HG02798 (cell line): Measurements from ENCODE around the gene ZNF724.
"Not testable (repeated sequence)": the region's sequence is repeated elsewhere in the genome, so short reads cannot be mapped to it uniquely, and the experiment has no call there.

ENCODE experiments used
- ATAC-seq: cut with Tn5 transposase; IDR thresholded peaks from one replicate; pipeline ENCODE4 v1.9.1; 2021; ENCODE audit warnings: mild to moderate bottlenecking; ENCODE audit not compliant: unreplicated experiment, poor library complexity

ZNF724 gene

GRCh38 chr19:23254141-23254910, 4.1 kb upstream of the ZNF724 start:
- no peak for ATAC-seq

GRCh38 chr19:23253256-23253655, 3.1 kb upstream of the ZNF724 start:
- not testable (repeated sequence) for ATAC-seq

- ATAC-seq: no peak
Observed at GRCh38 chr19:23241419-23241818, 8.8 kb downstream of the ZNF724 start.

- no peak for ATAC-seq
Observed at GRCh38 chr19:23222998-23223652, 27.1 kb downstream of the ZNF724 start.

- no peak for ATAC-seq
Observed at GRCh38 chr19:23203841-23204344, 46.3 kb downstream of the ZNF724 start.

- ATAC-seq: no peak
Observed at GRCh38 chr19:23190341-23190740, 59.9 kb downstream of the ZNF724 start.

- ATAC-seq: no peak
Observed at GRCh38 chr19:23183251-23183650, 66.9 kb downstream of the ZNF724 start.
